Measurements from ENCODE around the gene UNC5C.

The UNC5C gene

GRCh38 chr4:95256108-95256835 lies 292.5 kb downstream of the UNC5C start:
- no peak for DNase-seq

- DNase-seq, result no peak
Observed at GRCh38 chr4:95255396-95256107, 293.2 kb downstream of the UNC5C start.

- no peak for DNase-seq
Observed at GRCh38 chr4:95251568-95251967, 297.2 kb downstream of the UNC5C start.

- DNase-seq, result no peak
Observed at GRCh38 chr4:95250544-95251137, 298.1 kb downstream of the UNC5C start.

- no peak for DNase-seq
Observed at GRCh38 chr4:95249426-95250021, 299.2 kb downstream of the UNC5C start.

- DNase-seq, result peak; percentile 34
Observed at GRCh38 chr4:95248720-95249425, 299.9 kb downstream of the UNC5C start.

- no peak for DNase-seq
Observed at GRCh38 chr4:95243892-95244291, 304.9 kb downstream of the UNC5C start.

- no peak for DNase-seq
Observed at GRCh38 chr4:95238554-95238953, 310.2 kb downstream of the UNC5C start.

GRCh38 chr4:95232358-95233156 lies 316.2 kb downstream of the UNC5C start:
- no peak for DNase-seq

- DNase-seq, result no peak
Observed at GRCh38 chr4:95231681-95232080, 317.1 kb downstream of the UNC5C start.

GRCh38 chr4:95225849-95226248 lies 322.9 kb downstream of the UNC5C start:
- no peak for DNase-seq

- DNase-seq, result no peak
Observed at GRCh38 chr4:95224402-95224801, 324.4 kb downstream of the UNC5C start.

GRCh38 chr4:95220205-95221175 lies 328.3 kb downstream of the UNC5C start:
- no peak for DNase-seq

- no peak for DNase-seq
Observed at GRCh38 chr4:95219109-95219508, 329.7 kb downstream of the UNC5C start.

GRCh38 chr4:95217197-95217596 lies 331.6 kb downstream of the UNC5C start:
- no peak for DNase-seq

GRCh38 chr4:95216636-95217035 lies 332.1 kb downstream of the UNC5C start:
- no peak for DNase-seq

- DNase-seq, result no peak
Observed at GRCh38 chr4:95215991-95216605, 332.7 kb downstream of the UNC5C start.

GRCh38 chr4:95215043-95215442 lies 333.7 kb downstream of the UNC5C start:
- no peak for DNase-seq

GRCh38 chr4:95214408-95214807 lies 334.4 kb downstream of the UNC5C start:
- no peak for DNase-seq

- DNase-seq, result no peak
Observed at GRCh38 chr4:95213366-95213765, 335.4 kb downstream of the UNC5C start.

Data from stimulated activated CD8-positive, alpha-beta memory T cell treated with anti-CD3 and anti-CD28 coated beads, Interleukin-4, amount 100 ng/mL, for 48 hours (primary cell).